Activated CD4-positive, alpha-beta T cell treated with anti-CD3 and anti-CD28 coated beads, Interleukin-2, amount 10 ng/mL, durations not matched to agents 7 days and 5 days (primary cell): Measurements from ENCODE around the gene NELL1. TPM values are rescaled to one million over a fixed set of nuclear protein-coding genes. Genes with fewer than 3 reads are reported as not detected.

ENCODE experiments used
- CTCF ChIA-PET: fragments of 350-600 bp; sonication (Branson Sonifier 250); formaldehyde crosslinking; loops from one replicate; lab custom pipeline; 2021; ENCODE audit warnings: antibody characterized with exemption; lab: Charles Lee
- POLR2A ChIA-PET: fragments of 350-600 bp; sonication (Branson Sonifier 250); formaldehyde crosslinking; loops from one replicate; lab custom pipeline; 2021; ENCODE audit warnings: antibody characterized with exemption; lab: Charles Lee
- DNase-seq: peaks from one replicate; pipeline ENCODE4 v3.0.0-alpha.2; 2020
- H3K27ac Mint-ChIP-seq: one replicate; pipeline ENCODE4 v1.8.0; 2021; ENCODE audit warnings: mild to moderate bottlenecking, moderate library complexity, mixed read lengths
- H3K27me3 Mint-ChIP-seq: one replicate; pipeline ENCODE4 v1.8.0; 2021; ENCODE audit warnings: mixed read lengths
- H3K36me3 Mint-ChIP-seq: one replicate; pipeline ENCODE4 v1.8.0; 2021; ENCODE audit warnings: low read depth, mixed read lengths
- H3K4me1 Mint-ChIP-seq: one replicate; pipeline ENCODE4 v1.8.0; 2021; ENCODE audit warnings: mixed read lengths
- H3K4me3 Mint-ChIP-seq: one replicate; pipeline ENCODE4 v1.8.0; 2021; ENCODE audit warnings: mild to moderate bottlenecking, moderate library complexity, mixed read lengths
- H3K9me3 Mint-ChIP-seq: one replicate; pipeline ENCODE4 v1.8.0; 2021; ENCODE audit warnings: mixed read lengths
- total RNA-seq, 2 experiments: library from RNA; stranded (reverse); gene quantifications; one replicate each; pipeline ENCODE4 v1.2.3, GENCODE V29; 2021

NELL1 gene
- total RNA-seq, 2 experiments from 2014 or later: not detected

GRCh38 chr11:21396342-21397008, 727.1 kb downstream of the NELL1 start:
- Mint-ChIP-seq H3K27ac (no peak overlapping the region), H3K36me3 (no peaks in the 10 kb centered on the region), H3K27me3 (no peaks in the 10 kb centered on the region), H3K4me3 (no peak overlapping the region), H3K9me3 (no peaks in the 10 kb centered on the region), H3K4me1 (no peaks in the 10 kb centered on the region)
- ChIA-PET POLR2A (no interaction called here), CTCF (no interaction called here)
- no peak for DNase-seq

GRCh38 chr11:21398195-21398594, 728.8 kb downstream of the NELL1 start:
- Mint-ChIP-seq H3K9me3 (no peaks in the 10 kb centered on the region), H3K36me3 (no peaks in the 10 kb centered on the region), H3K4me1 (no peaks in the 10 kb centered on the region), H3K27me3 (no peaks in the 10 kb centered on the region), H3K4me3 (no peak overlapping the region), H3K27ac (no peak overlapping the region)
- CTCF ChIA-PET: no interaction called here
- POLR2A ChIA-PET: no interaction called here
- DNase-seq: no peak

- Mint-ChIP-seq H3K27ac (no peak overlapping the region), H3K36me3 (no peaks in the 10 kb centered on the region), H3K27me3 (no peaks in the 10 kb centered on the region), H3K4me3 (no peak overlapping the region), H3K4me1 (no peaks in the 10 kb centered on the region), H3K9me3 (no peaks in the 10 kb centered on the region)
- ChIA-PET POLR2A (no interaction called here), CTCF (no interaction called here)
- no peak for DNase-seq
Observed at GRCh38 chr11:21401496-21401895, 732.1 kb downstream of the NELL1 start.

GRCh38 chr11:21402274-21402673, 732.9 kb downstream of the NELL1 start:
- DNase-seq: no peak
- H3K4me1 Mint-ChIP-seq: no peaks in the 10 kb centered on the region
- H3K36me3 Mint-ChIP-seq: no peaks in the 10 kb centered on the region
- ChIA-PET CTCF (no interaction called here), POLR2A (no interaction called here)
- no peak overlapping the region for H3K4me3 Mint-ChIP-seq
- H3K27me3 Mint-ChIP-seq: no peaks in the 10 kb centered on the region
- no peaks in the 10 kb centered on the region for H3K9me3 Mint-ChIP-seq
- no peak overlapping the region for H3K27ac Mint-ChIP-seq

- POLR2A ChIA-PET: no interaction called here
- no peak for DNase-seq
Observed at GRCh38 chr11:21403069-21403468, 733.7 kb downstream of the NELL1 start.

GRCh38 chr11:21405422-21405821, 736.0 kb downstream of the NELL1 start:
- no peaks in the 10 kb centered on the region for H3K36me3 Mint-ChIP-seq
- DNase-seq: no peak
- no peaks in the 10 kb centered on the region for H3K4me1 Mint-ChIP-seq
- no peak overlapping the region for H3K4me3 Mint-ChIP-seq
- ChIA-PET CTCF (no interaction called here), POLR2A (no interaction called here)
- H3K9me3 Mint-ChIP-seq: no peaks in the 10 kb centered on the region
- H3K27me3 Mint-ChIP-seq: no peaks in the 10 kb centered on the region
- H3K27ac Mint-ChIP-seq: no peak overlapping the region

More at GRCh38 chr11:21403069-21403468, 733.7 kb downstream of the NELL1 start:
- no peak overlapping the region for H3K27ac Mint-ChIP-seq
- no peaks in the 10 kb centered on the region for H3K36me3 Mint-ChIP-seq
- no peak overlapping the region for H3K4me3 Mint-ChIP-seq
- H3K27me3 Mint-ChIP-seq: no peaks in the 10 kb centered on the region
- H3K4me1 Mint-ChIP-seq: no peaks in the 10 kb centered on the region
- CTCF ChIA-PET: interaction anchor here (0.6 kb wide), 1 partner anchor 1981 kb away, joined by 3 read pairs; no protein-coding TSS in a partner anchor
- H3K9me3 Mint-ChIP-seq: no peaks in the 10 kb centered on the region

GRCh38 chr11:21410513-21410912, 741.1 kb downstream of the NELL1 start:
- peaks cover 3% of the 10 kb centered on the region for H3K9me3 Mint-ChIP-seq
- CTCF ChIA-PET: no interaction called here
- no peaks in the 10 kb centered on the region for H3K36me3 Mint-ChIP-seq
- POLR2A ChIA-PET: no interaction called here
- DNase-seq: no peak
- no peak overlapping the region for H3K4me3 Mint-ChIP-seq
- H3K4me1 Mint-ChIP-seq: no peaks in the 10 kb centered on the region
- H3K27ac Mint-ChIP-seq: no peak overlapping the region
- no peaks in the 10 kb centered on the region for H3K27me3 Mint-ChIP-seq

- DNase-seq: no peak
- Mint-ChIP-seq H3K36me3 (no peaks in the 10 kb centered on the region), H3K27ac (no peak overlapping the region), H3K4me1 (no peaks in the 10 kb centered on the region), H3K4me3 (no peak overlapping the region), H3K9me3 (peaks cover 3% of the 10 kb centered on the region), H3K27me3 (no peaks in the 10 kb centered on the region)
- ChIA-PET POLR2A (no interaction called here), CTCF (no interaction called here)
Observed at GRCh38 chr11:21411104-21411503, 741.7 kb downstream of the NELL1 start.

GRCh38 chr11:21411597-21411996, 742.2 kb downstream of the NELL1 start:
- ChIA-PET POLR2A (no interaction called here), CTCF (no interaction called here)
- no peaks in the 10 kb centered on the region for H3K4me1 Mint-ChIP-seq
- H3K4me3 Mint-ChIP-seq: no peak overlapping the region
- DNase-seq: no peak
- H3K9me3 Mint-ChIP-seq: peaks cover 3% of the 10 kb centered on the region
- H3K27ac Mint-ChIP-seq: no peak overlapping the region
- no peaks in the 10 kb centered on the region for H3K36me3 Mint-ChIP-seq
- no peaks in the 10 kb centered on the region for H3K27me3 Mint-ChIP-seq

- Mint-ChIP-seq H3K4me1 (no peaks in the 10 kb centered on the region), H3K9me3 (peaks cover 3% of the 10 kb centered on the region), H3K27me3 (no peaks in the 10 kb centered on the region), H3K4me3 (no peak overlapping the region), H3K36me3 (no peaks in the 10 kb centered on the region), H3K27ac (no peak overlapping the region)
- POLR2A ChIA-PET: no interaction called here
- CTCF ChIA-PET: no interaction called here
- no peak for DNase-seq
Observed at GRCh38 chr11:21412652-21413383, 743.4 kb downstream of the NELL1 start.

GRCh38 chr11:21414953-21415352, 745.6 kb downstream of the NELL1 start:
- CTCF ChIA-PET: no interaction called here
- POLR2A ChIA-PET: no interaction called here
- no peaks in the 10 kb centered on the region for H3K4me1 Mint-ChIP-seq
- no peak overlapping the region for H3K4me3 Mint-ChIP-seq
- DNase-seq: no peak
- no peaks in the 10 kb centered on the region for H3K27me3 Mint-ChIP-seq
- peaks cover 6% of the 10 kb centered on the region for H3K9me3 Mint-ChIP-seq
- no peaks in the 10 kb centered on the region for H3K36me3 Mint-ChIP-seq
- no peak overlapping the region for H3K27ac Mint-ChIP-seq

- H3K9me3 Mint-ChIP-seq: peaks cover 7% of the 10 kb centered on the region
- CTCF ChIA-PET: no interaction called here
- POLR2A ChIA-PET: no interaction called here
- H3K27me3 Mint-ChIP-seq: no peaks in the 10 kb centered on the region
- no peak overlapping the region for H3K27ac Mint-ChIP-seq
- H3K4me3 Mint-ChIP-seq: no peak overlapping the region
- no peaks in the 10 kb centered on the region for H3K4me1 Mint-ChIP-seq
- no peak for DNase-seq
- H3K36me3 Mint-ChIP-seq: no peaks in the 10 kb centered on the region
Observed at GRCh38 chr11:21415606-21416005, 746.2 kb downstream of the NELL1 start.

- peaks cover 7% of the 10 kb centered on the region for H3K9me3 Mint-ChIP-seq
- POLR2A ChIA-PET: no interaction called here
- H3K4me1 Mint-ChIP-seq: no peaks in the 10 kb centered on the region
- H3K27me3 Mint-ChIP-seq: no peaks in the 10 kb centered on the region
- no peak overlapping the region for H3K27ac Mint-ChIP-seq
- no peak overlapping the region for H3K4me3 Mint-ChIP-seq
- no peak for DNase-seq
- H3K36me3 Mint-ChIP-seq: no peaks in the 10 kb centered on the region
- CTCF ChIA-PET: no interaction called here
Observed at GRCh38 chr11:21421711-21422329, 752.4 kb downstream of the NELL1 start.
